Measurements from ENCODE around the gene UBE2Z. TPM values are rescaled to one million over a fixed set of nuclear protein-coding genes. Genes with fewer than 3 reads are reported as not detected.
A peak's percentile ranks its signal among the peaks of the same experiment; 100 is the strongest.

UBE2Z gene
- total and polyA plus RNA-seq, 2 of the 13 experiments (the other 11 are each of a cell fraction or from before 2014, with no cell fraction given): 63.2 to 122 TPM

- TF ChIP-seq ATF7 (IDR thresholded peaks at IDR 0.05) (no peak), ATF7 (CRISPR knock-in tag; IDR thresholded peaks at IDR 0.05) (0 out of 2 replicates have a peak, but pooled peaks have one; percentile 11), TFAP4 (IDR thresholded peaks at IDR 0.05; ENCODE audit: borderline replicate concordance, low read depth) (no peak; the same call in 1 of the 2 replicates), THAP11 (CRISPR knock-in tag; IDR thresholded peaks at IDR 0.05) (peak; percentile 96), ZMYM3 (CRISPR knock-in tag; IDR thresholded peaks at IDR 0.05) (peak; percentile 89), HES4 (CRISPR knock-in tag; IDR thresholded peaks at IDR 0.05; ENCODE audit: borderline replicate concordance) (peak; percentile 92), TEAD2 (CRISPR knock-in tag; IDR thresholded peaks at IDR 0.05) (peak; percentile 74; the same call in 1 of the 2 replicates), PRDM10 (CRISPR knock-in tag; IDR thresholded peaks at IDR 0.05; ENCODE audit: low read depth) (peak; percentile 75; the same call in 1 of the 2 replicates), ZNF414 (CRISPR knock-in tag; IDR thresholded peaks at IDR 0.05) (peak; percentile 71; the same call in 1 of the 2 replicates), ZSCAN22 (CRISPR knock-in tag; IDR thresholded peaks at IDR 0.05) (peak; percentile 78; the same call in 1 of the 2 replicates), HOXD1 (CRISPR knock-in tag; IDR thresholded peaks at IDR 0.05) (peak; percentile 88; the same call in 1 of the 2 replicates), HDAC1 (CRISPR knock-in tag; IDR thresholded peaks at IDR 0.05) (peak; percentile 100), CBX2 (IDR thresholded peaks at IDR 0.05; ENCODE audit: low read depth, low read length) (no peak), CBX2 (CRISPR knock-in tag; IDR thresholded peaks at IDR 0.05; ENCODE audit: low read depth) (no peak), ZNF205 (CRISPR knock-in tag; IDR thresholded peaks at IDR 0.05) (peak; percentile 82), PRMT3 (CRISPR knock-in tag; IDR thresholded peaks at IDR 0.05; ENCODE audit: borderline replicate concordance, low read depth) (peak; percentile 88; the same call in 1 of the 2 replicates), SP2 (CRISPR knock-in tag; IDR thresholded peaks at IDR 0.05) (peak; percentile 71), ZNF513 (CRISPR knock-in tag; conservative IDR thresholded peaks at IDR 0.05) (0 out of 2 replicates have a peak, but pooled peaks have one; percentile 46), TRIM24 (CRISPR knock-in tag; IDR thresholded peaks at IDR 0.05) (no peak), YEATS4 (CRISPR knock-in tag; IDR thresholded peaks at IDR 0.05; ENCODE audit: borderline replicate concordance) (peak; percentile 99), WIZ (CRISPR knock-in tag; IDR thresholded peaks at IDR 0.05) (peak; percentile 95)
Observed at GRCh38 chr17:48944515-48945260, 36.5 kb downstream of the UBE2Z start, which contains the start of gene SNF8 (continued).

Data from HepG2 (cell line).